SK-N-SH (cell line): Measurements from ENCODE around the gene PROCR.

Experiments
- EP300 ChIP-seq, 2 experiments: IDR thresholded peaks; 2 replicates each; pipeline versions ENCODE4 v1.4.0 to v1.6.1; 2012; ENCODE audit warnings: borderline replicate concordance in 1 of 2, low read depth in 1 of 2, low read length in 1 of 2
- EZH2phosphoT487 ChIP-seq: fragments of 200-600 bp; sonication (generic); IDR thresholded peaks from 2 replicates; pipeline ENCODE4 v1.6.1; 2017; ENCODE audit warnings: low read depth, mixed run types, mild to moderate bottlenecking, antibody characterized with exemption, moderate library complexity, borderline replicate concordance
- FOXJ3 ChIP-seq: sonication (generic); formaldehyde crosslinking; IDR thresholded peaks from 2 replicates; pipeline ENCODE4 v1.5.1; 2020; ENCODE audit warnings: mild to moderate bottlenecking, missing genetic modification reagents
- MEF2A ChIP-seq: IDR thresholded peaks from 2 replicates; pipeline ENCODE4 v1.4.0; 2012; ENCODE audit warnings: low read depth, borderline replicate concordance
- NRF1 ChIP-seq: IDR thresholded peaks from 2 replicates; pipeline ENCODE4 v1.6.1; 2012; ENCODE audit warnings: low read depth, mild to moderate bottlenecking, low read length
- POLR2AphosphoS5 ChIP-seq: IDR thresholded peaks from 2 replicates; pipeline ENCODE4 v1.6.1; 2012; ENCODE audit warnings: low read depth, low read length
- RAD21 ChIP-seq: IDR thresholded peaks from 2 replicates; pipeline ENCODE4 v1.6.1; 2012; ENCODE audit warnings: mild to moderate bottlenecking, low read length
- TCF12 ChIP-seq: IDR thresholded peaks from 2 replicates; pipeline ENCODE4 v1.4.0; 2012
- YY1 ChIP-seq: IDR thresholded peaks from 2 replicates; pipeline ENCODE4 v1.4.0; 2012; ENCODE audit warnings: low read depth, mild to moderate bottlenecking
- TF ChIP-seq, protein P1 (sequence below): IDR thresholded peaks from 2 replicates; pipeline ENCODE4 v1.6.1; 2012; ENCODE audit warnings: mild to moderate bottlenecking, low read depth, low read length, moderate library complexity
- TF ChIP-seq, protein P2 (sequence below): fragments of 200-600 bp; sonication (generic); IDR thresholded peaks from 2 replicates; pipeline ENCODE4 v1.6.1; 2017; ENCODE audit warnings: antibody characterized with exemption, mild to moderate bottlenecking, moderate library complexity
- TF ChIP-seq, protein P3 (sequence below): fragments of 150-350 bp; IDR thresholded peaks from 2 replicates; pipeline ENCODE4 v1.6.1; 2017; ENCODE audit warnings: antibody characterized with exemption, low read length, low read depth, borderline replicate concordance
- TF ChIP-seq, protein P4 (sequence below): IDR thresholded peaks from 2 replicates; pipeline ENCODE4; 2012
- TF ChIP-seq, protein P5 (sequence below): IDR thresholded peaks from 2 replicates; pipeline ENCODE4 v1.4.0; 2012; ENCODE audit warnings: low read depth, borderline replicate concordance

DNA sequence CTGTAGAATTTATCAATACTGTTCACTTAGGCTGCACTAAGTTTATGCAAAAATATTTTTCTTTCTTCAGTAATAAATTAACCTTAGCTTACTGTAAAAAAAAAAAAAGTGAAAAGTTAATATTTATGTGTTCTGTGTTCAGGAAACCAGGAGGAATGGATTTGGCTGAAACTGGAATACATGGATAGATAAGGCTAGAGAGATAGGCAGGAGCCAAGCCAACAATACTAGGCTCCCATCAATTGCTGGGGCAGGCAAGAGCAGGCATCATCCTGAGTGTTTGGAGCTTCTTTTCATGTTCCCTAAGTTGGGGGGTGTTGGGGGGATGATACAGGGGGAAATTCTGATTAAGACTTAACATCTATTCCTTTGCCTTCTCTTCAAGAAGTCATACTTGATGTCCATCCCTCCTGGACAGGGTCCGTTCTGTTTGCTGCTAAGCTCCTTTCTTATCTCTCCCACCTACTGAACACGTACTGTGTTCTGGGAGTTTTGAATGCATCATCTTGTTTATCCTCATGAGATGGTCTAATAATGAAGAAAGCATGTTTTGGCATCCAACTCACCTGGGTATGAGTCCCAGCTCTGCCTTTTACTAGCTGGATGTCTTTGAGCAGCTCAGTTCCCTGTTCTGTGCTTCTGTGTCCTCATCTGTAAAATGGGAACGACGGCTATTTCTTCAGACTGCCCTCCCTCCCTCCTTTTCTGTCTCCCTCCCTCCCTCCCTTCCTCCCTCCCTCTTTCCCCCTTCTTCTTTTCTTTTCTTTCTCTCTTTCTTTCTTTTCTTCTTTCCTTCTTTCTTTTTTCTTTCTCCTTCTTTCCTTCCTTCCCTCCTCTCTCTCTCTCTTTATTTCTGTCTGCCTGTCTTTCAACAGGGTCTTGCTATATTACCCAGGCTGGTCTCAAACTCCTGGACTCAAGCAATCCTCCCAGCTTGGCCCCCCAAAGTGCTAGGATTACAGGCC, 6.4 kb upstream of the PROCR start:
- TF ChIP-seq, protein P1, sequence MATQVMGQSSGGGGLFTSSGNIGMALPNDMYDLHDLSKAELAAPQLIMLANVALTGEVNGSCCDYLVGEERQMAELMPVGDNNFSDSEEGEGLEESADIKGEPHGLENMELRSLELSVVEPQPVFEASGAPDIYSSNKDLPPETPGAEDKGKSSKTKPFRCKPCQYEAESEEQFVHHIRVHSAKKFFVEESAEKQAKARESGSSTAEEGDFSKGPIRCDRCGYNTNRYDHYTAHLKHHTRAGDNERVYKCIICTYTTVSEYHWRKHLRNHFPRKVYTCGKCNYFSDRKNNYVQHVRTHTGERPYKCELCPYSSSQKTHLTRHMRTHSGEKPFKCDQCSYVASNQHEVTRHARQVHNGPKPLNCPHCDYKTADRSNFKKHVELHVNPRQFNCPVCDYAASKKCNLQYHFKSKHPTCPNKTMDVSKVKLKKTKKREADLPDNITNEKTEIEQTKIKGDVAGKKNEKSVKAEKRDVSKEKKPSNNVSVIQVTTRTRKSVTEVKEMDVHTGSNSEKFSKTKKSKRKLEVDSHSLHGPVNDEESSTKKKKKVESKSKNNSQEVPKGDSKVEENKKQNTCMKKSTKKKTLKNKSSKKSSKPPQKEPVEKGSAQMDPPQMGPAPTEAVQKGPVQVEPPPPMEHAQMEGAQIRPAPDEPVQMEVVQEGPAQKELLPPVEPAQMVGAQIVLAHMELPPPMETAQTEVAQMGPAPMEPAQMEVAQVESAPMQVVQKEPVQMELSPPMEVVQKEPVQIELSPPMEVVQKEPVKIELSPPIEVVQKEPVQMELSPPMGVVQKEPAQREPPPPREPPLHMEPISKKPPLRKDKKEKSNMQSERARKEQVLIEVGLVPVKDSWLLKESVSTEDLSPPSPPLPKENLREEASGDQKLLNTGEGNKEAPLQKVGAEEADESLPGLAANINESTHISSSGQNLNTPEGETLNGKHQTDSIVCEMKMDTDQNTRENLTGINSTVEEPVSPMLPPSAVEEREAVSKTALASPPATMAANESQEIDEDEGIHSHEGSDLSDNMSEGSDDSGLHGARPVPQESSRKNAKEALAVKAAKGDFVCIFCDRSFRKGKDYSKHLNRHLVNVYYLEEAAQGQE, result no peak
- TF ChIP-seq, protein P2, sequence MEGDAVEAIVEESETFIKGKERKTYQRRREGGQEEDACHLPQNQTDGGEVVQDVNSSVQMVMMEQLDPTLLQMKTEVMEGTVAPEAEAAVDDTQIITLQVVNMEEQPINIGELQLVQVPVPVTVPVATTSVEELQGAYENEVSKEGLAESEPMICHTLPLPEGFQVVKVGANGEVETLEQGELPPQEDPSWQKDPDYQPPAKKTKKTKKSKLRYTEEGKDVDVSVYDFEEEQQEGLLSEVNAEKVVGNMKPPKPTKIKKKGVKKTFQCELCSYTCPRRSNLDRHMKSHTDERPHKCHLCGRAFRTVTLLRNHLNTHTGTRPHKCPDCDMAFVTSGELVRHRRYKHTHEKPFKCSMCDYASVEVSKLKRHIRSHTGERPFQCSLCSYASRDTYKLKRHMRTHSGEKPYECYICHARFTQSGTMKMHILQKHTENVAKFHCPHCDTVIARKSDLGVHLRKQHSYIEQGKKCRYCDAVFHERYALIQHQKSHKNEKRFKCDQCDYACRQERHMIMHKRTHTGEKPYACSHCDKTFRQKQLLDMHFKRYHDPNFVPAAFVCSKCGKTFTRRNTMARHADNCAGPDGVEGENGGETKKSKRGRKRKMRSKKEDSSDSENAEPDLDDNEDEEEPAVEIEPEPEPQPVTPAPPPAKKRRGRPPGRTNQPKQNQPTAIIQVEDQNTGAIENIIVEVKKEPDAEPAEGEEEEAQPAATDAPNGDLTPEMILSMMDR, result no peak
- TF ChIP-seq YY1 (no peak), RAD21 (no peak), EP300 (IDR thresholded peaks at IDR 0.05; ENCODE audit: borderline replicate concordance in 1 of 2, low read depth in 1 of 2, low read length in 1 of 2) (no peak), FOXJ3 (no peak), POLR2AphosphoS5 (no peak), MEF2A (no peak), TCF12 (no peak), NRF1 (no peak), EZH2phosphoT487 (no peak)
- TF ChIP-seq, protein P3, sequence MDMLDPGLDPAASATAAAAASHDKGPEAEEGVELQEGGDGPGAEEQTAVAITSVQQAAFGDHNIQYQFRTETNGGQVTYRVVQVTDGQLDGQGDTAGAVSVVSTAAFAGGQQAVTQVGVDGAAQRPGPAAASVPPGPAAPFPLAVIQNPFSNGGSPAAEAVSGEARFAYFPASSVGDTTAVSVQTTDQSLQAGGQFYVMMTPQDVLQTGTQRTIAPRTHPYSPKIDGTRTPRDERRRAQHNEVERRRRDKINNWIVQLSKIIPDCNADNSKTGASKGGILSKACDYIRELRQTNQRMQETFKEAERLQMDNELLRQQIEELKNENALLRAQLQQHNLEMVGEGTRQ, result no peak
- TF ChIP-seq, protein P4, sequence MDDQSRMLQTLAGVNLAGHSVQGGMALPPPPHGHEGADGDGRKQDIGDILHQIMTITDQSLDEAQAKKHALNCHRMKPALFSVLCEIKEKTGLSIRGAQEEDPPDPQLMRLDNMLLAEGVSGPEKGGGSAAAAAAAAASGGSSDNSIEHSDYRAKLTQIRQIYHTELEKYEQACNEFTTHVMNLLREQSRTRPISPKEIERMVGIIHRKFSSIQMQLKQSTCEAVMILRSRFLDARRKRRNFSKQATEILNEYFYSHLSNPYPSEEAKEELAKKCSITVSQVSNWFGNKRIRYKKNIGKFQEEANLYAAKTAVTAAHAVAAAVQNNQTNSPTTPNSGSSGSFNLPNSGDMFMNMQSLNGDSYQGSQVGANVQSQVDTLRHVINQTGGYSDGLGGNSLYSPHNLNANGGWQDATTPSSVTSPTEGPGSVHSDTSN, result no peak
- TF ChIP-seq, protein P5, sequence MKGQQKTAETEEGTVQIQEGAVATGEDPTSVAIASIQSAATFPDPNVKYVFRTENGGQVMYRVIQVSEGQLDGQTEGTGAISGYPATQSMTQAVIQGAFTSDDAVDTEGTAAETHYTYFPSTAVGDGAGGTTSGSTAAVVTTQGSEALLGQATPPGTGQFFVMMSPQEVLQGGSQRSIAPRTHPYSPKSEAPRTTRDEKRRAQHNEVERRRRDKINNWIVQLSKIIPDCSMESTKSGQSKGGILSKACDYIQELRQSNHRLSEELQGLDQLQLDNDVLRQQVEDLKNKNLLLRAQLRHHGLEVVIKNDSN, result no peak
